ENCODE measurements around the gene COQ9.

COQ9 gene

GRCh38 chr16:57471209-57471608 lies 23.9 kb downstream of the COQ9 start:
- DNase-seq (ENCODE audit: low read depth in 1 of 2, low spot score in 1 of 2) = no peak
- H3K27ac ChIP-seq (replicated peaks) = no peak overlapping the region

GRCh38 chr16:57471852-57472664 lies 24.8 kb downstream of the COQ9 start:
- no peak overlapping the region for H3K4me3 ChIP-seq (replicated peaks; ENCODE audit: insufficient read depth, low read length)
- no peak overlapping the region for H3K27ac ChIP-seq (replicated peaks)
- H3K27me3 ChIP-seq (ENCODE audit: insufficient read depth, poor library complexity, severe bottlenecking) = no peaks in the 10 kb centered on the region
- DNase-seq (ENCODE audit: low read depth in 1 of 2, low spot score in 1 of 2) = no peak
- TF ChIP-seq, protein P1, sequence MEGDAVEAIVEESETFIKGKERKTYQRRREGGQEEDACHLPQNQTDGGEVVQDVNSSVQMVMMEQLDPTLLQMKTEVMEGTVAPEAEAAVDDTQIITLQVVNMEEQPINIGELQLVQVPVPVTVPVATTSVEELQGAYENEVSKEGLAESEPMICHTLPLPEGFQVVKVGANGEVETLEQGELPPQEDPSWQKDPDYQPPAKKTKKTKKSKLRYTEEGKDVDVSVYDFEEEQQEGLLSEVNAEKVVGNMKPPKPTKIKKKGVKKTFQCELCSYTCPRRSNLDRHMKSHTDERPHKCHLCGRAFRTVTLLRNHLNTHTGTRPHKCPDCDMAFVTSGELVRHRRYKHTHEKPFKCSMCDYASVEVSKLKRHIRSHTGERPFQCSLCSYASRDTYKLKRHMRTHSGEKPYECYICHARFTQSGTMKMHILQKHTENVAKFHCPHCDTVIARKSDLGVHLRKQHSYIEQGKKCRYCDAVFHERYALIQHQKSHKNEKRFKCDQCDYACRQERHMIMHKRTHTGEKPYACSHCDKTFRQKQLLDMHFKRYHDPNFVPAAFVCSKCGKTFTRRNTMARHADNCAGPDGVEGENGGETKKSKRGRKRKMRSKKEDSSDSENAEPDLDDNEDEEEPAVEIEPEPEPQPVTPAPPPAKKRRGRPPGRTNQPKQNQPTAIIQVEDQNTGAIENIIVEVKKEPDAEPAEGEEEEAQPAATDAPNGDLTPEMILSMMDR (IDR thresholded peaks at IDR 0.05; ENCODE audit: insufficient read depth, low read length) = no peak
- no peak for TF ChIP-seq GABPA (IDR thresholded peaks at IDR 0.05; ENCODE audit: low read depth)
- TF ChIP-seq POLR2AphosphoS5 (IDR thresholded peaks at IDR 0.05; ENCODE audit: low read depth) = no peak; the same call in 1 of the 2 replicates
- TF ChIP-seq, protein P2, sequence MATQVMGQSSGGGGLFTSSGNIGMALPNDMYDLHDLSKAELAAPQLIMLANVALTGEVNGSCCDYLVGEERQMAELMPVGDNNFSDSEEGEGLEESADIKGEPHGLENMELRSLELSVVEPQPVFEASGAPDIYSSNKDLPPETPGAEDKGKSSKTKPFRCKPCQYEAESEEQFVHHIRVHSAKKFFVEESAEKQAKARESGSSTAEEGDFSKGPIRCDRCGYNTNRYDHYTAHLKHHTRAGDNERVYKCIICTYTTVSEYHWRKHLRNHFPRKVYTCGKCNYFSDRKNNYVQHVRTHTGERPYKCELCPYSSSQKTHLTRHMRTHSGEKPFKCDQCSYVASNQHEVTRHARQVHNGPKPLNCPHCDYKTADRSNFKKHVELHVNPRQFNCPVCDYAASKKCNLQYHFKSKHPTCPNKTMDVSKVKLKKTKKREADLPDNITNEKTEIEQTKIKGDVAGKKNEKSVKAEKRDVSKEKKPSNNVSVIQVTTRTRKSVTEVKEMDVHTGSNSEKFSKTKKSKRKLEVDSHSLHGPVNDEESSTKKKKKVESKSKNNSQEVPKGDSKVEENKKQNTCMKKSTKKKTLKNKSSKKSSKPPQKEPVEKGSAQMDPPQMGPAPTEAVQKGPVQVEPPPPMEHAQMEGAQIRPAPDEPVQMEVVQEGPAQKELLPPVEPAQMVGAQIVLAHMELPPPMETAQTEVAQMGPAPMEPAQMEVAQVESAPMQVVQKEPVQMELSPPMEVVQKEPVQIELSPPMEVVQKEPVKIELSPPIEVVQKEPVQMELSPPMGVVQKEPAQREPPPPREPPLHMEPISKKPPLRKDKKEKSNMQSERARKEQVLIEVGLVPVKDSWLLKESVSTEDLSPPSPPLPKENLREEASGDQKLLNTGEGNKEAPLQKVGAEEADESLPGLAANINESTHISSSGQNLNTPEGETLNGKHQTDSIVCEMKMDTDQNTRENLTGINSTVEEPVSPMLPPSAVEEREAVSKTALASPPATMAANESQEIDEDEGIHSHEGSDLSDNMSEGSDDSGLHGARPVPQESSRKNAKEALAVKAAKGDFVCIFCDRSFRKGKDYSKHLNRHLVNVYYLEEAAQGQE (IDR thresholded peaks at IDR 0.05; ENCODE audit: insufficient replicate concordance, low read depth) = no peak
- no peak for TF ChIP-seq SPI1 (IDR thresholded peaks at IDR 0.05; ENCODE audit: borderline replicate concordance, low read depth)

More at GRCh38 chr16:57471209-57471608, 23.9 kb downstream of the COQ9 start:
- TF ChIP-seq, protein P1 (IDR thresholded peaks at IDR 0.05; ENCODE audit: insufficient read depth, low read length) = no peak
- TF ChIP-seq GABPA (IDR thresholded peaks at IDR 0.05; ENCODE audit: low read depth) (no peak), SPI1 (IDR thresholded peaks at IDR 0.05; ENCODE audit: borderline replicate concordance, low read depth) (no peak)
- TF ChIP-seq, protein P2 (IDR thresholded peaks at IDR 0.05; ENCODE audit: insufficient replicate concordance, low read depth) = no peak
- H3K4me3 ChIP-seq (replicated peaks; ENCODE audit: insufficient read depth, low read length) = no peak overlapping the region
- H3K27me3 ChIP-seq (ENCODE audit: insufficient read depth, poor library complexity, severe bottlenecking) = no peaks in the 10 kb centered on the region

DNA sequence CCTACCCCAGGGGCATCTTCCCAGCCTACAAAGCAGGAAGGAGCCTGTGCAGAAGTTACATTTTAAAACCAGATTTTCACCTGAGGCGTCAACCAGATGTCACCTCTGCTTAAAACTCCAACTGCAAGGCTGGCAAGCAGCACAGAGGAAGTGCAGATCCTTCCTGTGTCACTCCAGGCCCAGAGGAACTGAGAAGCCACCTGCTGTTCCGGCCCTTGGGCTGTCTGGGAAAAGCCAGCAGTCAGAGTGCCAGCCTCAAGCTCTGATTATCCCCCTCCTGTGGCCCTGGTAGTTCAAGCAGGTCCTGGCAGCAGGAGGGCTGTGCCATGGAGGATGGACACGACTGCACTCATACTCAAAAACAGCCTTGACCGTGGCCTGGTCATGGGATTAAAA lies 25.4 kb downstream of the COQ9 start:
- H3K27ac ChIP-seq (replicated peaks) = no peak overlapping the region
- H3K4me3 ChIP-seq (replicated peaks; ENCODE audit: insufficient read depth, low read length) = no peak overlapping the region
- no peak for DNase-seq (ENCODE audit: low read depth in 1 of 2, low spot score in 1 of 2)

More for the DNA sequence above, 25.4 kb downstream of the COQ9 start:
- TF ChIP-seq SPI1 (IDR thresholded peaks at IDR 0.05; ENCODE audit: borderline replicate concordance, low read depth) = peak; percentile 56; the same call in 1 of the 2 replicates
- TF ChIP-seq, protein P1 (IDR thresholded peaks at IDR 0.05; ENCODE audit: insufficient read depth, low read length) = no peak
- H3K27me3 ChIP-seq (ENCODE audit: insufficient read depth, poor library complexity, severe bottlenecking) = no peaks in the 10 kb centered on the region

Data from HL-60 (cell line).